Measurements from ENCODE around the gene NUDT3.
A peak's percentile ranks its signal among the peaks of the same experiment; 100 is the strongest.
"Not testable (repeated sequence)": the region's sequence is repeated elsewhere in the genome, so short reads cannot be mapped to it uniquely, and the experiment has no call there.

Gene NUDT3

GRCh38 chr6:34392497-34393190 is at the start of gene NUDT3:
Gene NUDT3, minus strand, starts transcription at chr6:34392669. Its CDS starts 307 bp downstream, at chr6:34392362.
- DNase-seq, result peak; percentile 98

GRCh38 chr6:34441526-34441925 is 49.1 kb upstream of the NUDT3 start:
- no peak for DNase-seq

GRCh38 chr6:34439442-34439841 is 47.0 kb upstream of the NUDT3 start:
- no peak for DNase-seq

- no peak for DNase-seq
These were observed 46.2 kb upstream of the NUDT3 start for GRCh38 chr6:34438705-34439104.

- no peak for DNase-seq
These were observed 45.1 kb upstream of the NUDT3 start for GRCh38 chr6:34437644-34437970.

GRCh38 chr6:34436803-34437643 is 44.6 kb upstream of the NUDT3 start:
- DNase-seq, result no peak

GRCh38 chr6:34435916-34436315 is 43.4 kb upstream of the NUDT3 start:
- no peak for DNase-seq

- peak; percentile 98 for DNase-seq
These were observed 33.3 kb upstream of the NUDT3 start, which contains the start of gene RPS10 for GRCh38 chr6:34425498-34426410. Gene RPS10, minus strand, starts transcription at chr6:34426069. Its CDS starts 848 bp downstream, at chr6:34425221.

- no peak for DNase-seq
These were observed 32.6 kb upstream of the NUDT3 start for GRCh38 chr6:34425132-34425497.

- DNase-seq, result no peak
These were observed 32.0 kb upstream of the NUDT3 start for GRCh38 chr6:34424200-34425131.

GRCh38 chr6:34423254-34423653 is 30.8 kb upstream of the NUDT3 start:
- no peak for DNase-seq

GRCh38 chr6:34418367-34418766 is 25.9 kb upstream of the NUDT3 start:
- DNase-seq, result no peak

GRCh38 chr6:34416877-34417371 is 24.5 kb upstream of the NUDT3 start:
- no peak for DNase-seq

GRCh38 chr6:34414999-34415858 is 22.8 kb upstream of the NUDT3 start:
- DNase-seq, result no peak

GRCh38 chr6:34412643-34413214 is 20.3 kb upstream of the NUDT3 start:
- DNase-seq, result no peak

- no peak for DNase-seq
These were observed 19.5 kb upstream of the NUDT3 start for GRCh38 chr6:34412016-34412415.

- DNase-seq, result not testable (repeated sequence)
These were observed 15.4 kb upstream of the NUDT3 start for GRCh38 chr6:34407915-34408314.

- DNase-seq, result no peak
These were observed 4.0 kb upstream of the NUDT3 start for GRCh38 chr6:34396518-34396917.

- DNase-seq, result no peak
These were observed 1.5 kb upstream of the NUDT3 start for GRCh38 chr6:34393966-34394305.

- DNase-seq, result no peak
These were observed 909 bp upstream of the NUDT3 start for GRCh38 chr6:34393191-34393965.
